ENCODE results near the gene RUNX2.

Gene RUNX2

GRCh38 chr6:45477278-45477677, 149.1 kb downstream of the RUNX2 start:
- no peak overlapping the region for H3K4me3 ChIP-seq (ENCODE audit: low read length)
- TF ChIP-seq CTCF (conservative IDR thresholded peaks at IDR 0.05; ENCODE audit: low read length): no peak
- no peak for DNase-seq (ENCODE audit: low read depth)

GRCh38 chr6:45477790-45478189, 149.7 kb downstream of the RUNX2 start:
- no peak for TF ChIP-seq CTCF (conservative IDR thresholded peaks at IDR 0.05; ENCODE audit: low read length)
- DNase-seq (ENCODE audit: low read depth): no peak
- H3K4me3 ChIP-seq (ENCODE audit: low read length): no peak overlapping the region

GRCh38 chr6:45478240-45478639, 150.1 kb downstream of the RUNX2 start:
- peak; percentile 40 for DNase-seq (ENCODE audit: low read depth)
- TF ChIP-seq CTCF (conservative IDR thresholded peaks at IDR 0.05; ENCODE audit: low read length): no peak
- H3K4me3 ChIP-seq (ENCODE audit: low read length): no peak overlapping the region

- peak overlapping the region; percentile 38; the same call in 1 of the 2 replicates for H3K4me3 ChIP-seq (ENCODE audit: low read length)
- no peak for TF ChIP-seq CTCF (conservative IDR thresholded peaks at IDR 0.05; ENCODE audit: low read length)
- DNase-seq (ENCODE audit: low read depth): peak; percentile 82
These were observed 152.0 kb downstream of the RUNX2 start for GRCh38 chr6:45479834-45480751.

GRCh38 chr6:45480752-45481415, 152.8 kb downstream of the RUNX2 start:
- DNase-seq (ENCODE audit: low read depth): peak; percentile 62
- no peak for TF ChIP-seq CTCF (conservative IDR thresholded peaks at IDR 0.05; ENCODE audit: low read length)
- H3K4me3 ChIP-seq (ENCODE audit: low read length): peak overlapping the region; percentile 38

GRCh38 chr6:45483021-45483420, 154.9 kb downstream of the RUNX2 start:
- H3K4me3 ChIP-seq (ENCODE audit: low read length): no peak overlapping the region
- TF ChIP-seq CTCF (conservative IDR thresholded peaks at IDR 0.05; ENCODE audit: low read length): no peak
- DNase-seq (ENCODE audit: low read depth): peak; percentile 99

Data from AG10803 (cell line).